ENCODE data around the gene ZNF10.

- TF ChIP-seq, protein P1, sequence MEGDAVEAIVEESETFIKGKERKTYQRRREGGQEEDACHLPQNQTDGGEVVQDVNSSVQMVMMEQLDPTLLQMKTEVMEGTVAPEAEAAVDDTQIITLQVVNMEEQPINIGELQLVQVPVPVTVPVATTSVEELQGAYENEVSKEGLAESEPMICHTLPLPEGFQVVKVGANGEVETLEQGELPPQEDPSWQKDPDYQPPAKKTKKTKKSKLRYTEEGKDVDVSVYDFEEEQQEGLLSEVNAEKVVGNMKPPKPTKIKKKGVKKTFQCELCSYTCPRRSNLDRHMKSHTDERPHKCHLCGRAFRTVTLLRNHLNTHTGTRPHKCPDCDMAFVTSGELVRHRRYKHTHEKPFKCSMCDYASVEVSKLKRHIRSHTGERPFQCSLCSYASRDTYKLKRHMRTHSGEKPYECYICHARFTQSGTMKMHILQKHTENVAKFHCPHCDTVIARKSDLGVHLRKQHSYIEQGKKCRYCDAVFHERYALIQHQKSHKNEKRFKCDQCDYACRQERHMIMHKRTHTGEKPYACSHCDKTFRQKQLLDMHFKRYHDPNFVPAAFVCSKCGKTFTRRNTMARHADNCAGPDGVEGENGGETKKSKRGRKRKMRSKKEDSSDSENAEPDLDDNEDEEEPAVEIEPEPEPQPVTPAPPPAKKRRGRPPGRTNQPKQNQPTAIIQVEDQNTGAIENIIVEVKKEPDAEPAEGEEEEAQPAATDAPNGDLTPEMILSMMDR (IDR thresholded peaks at IDR 0.05; ENCODE audit: low read length), result no peak
- no peak for TF ChIP-seq EZH2 (IDR thresholded peaks at IDR 0.05; ENCODE audit: borderline replicate concordance, low read length)
Measured at GRCh38 chr12:133192847-133193246, 62.4 kb downstream of the ZNF10 start.

Data from OCI-LY1 (cell line).